ENCODE measurements around the gene FBXO41. TPM values are rescaled to one million over a fixed set of nuclear protein-coding genes. Genes with fewer than 3 reads are reported as not detected.

FBXO41 gene
- total and polyA plus RNA-seq, 9 of the 15 experiments (the other 6 are each of a cell fraction or from before 2014, with no cell fraction given), result 0.21 to 8.2 (median 3.5) TPM

- in situ Hi-C loops (cut with MboI) (no loop called here), intact Hi-C loops (cut with micrococcal nuclease) (no loop called here)
- peak overlapping the region; percentile 76 for H3K4me2 ChIP-seq (ENCODE audit: insufficient read depth, low read length)
- H3K9me3 ChIP-seq (replicated peaks; ENCODE audit: control insufficient read depth, insufficient read depth, low read depth, low read length), result no peaks in the 10 kb centered on the region
- WGBS (ENCODE audit: insufficient coverage, low coverage, missing lambda C conversion rate), result 10% methylated on average over 32 of the region's 43 CpGs
- peak overlapping the region; percentile 58 for H3K4me3 ChIP-seq
- peaks cover 7% of the 10 kb centered on the region for H3K79me2 ChIP-seq (ENCODE audit: control insufficient read depth, insufficient read depth, low read length)
- peak overlapping the region; percentile 52 to 90; a peak in 3 of 4 replicates for H3K9ac ChIP-seq (ENCODE audit: insufficient read depth in 1 of 2, low read depth in 2 of 2, low read length in 2 of 2)
- peaks cover 3 to 20% of the 10 kb centered on the region in 2 experiments; a peak in 4 of 5 replicates for H3K4me1 ChIP-seq (replicated peaks in 1 of 2; ENCODE audit: control insufficient read depth in 2 of 2, insufficient read depth in 2 of 2, low read length in 2 of 2)
- no TSS peak for BruUV-seq (replicated peaks)
- ChIA-PET POLR2A (interaction anchor here (0.6 kb wide), 2 partner anchors 103 to 307 kb away, joined by 3 read pairs; no protein-coding TSS in a partner anchor), CTCF (ENCODE audit: low intra/inter-chr PET ratio) (no interaction called here)
- no peaks in the 10 kb centered on the region for H3K9me1 ChIP-seq (ENCODE audit: control insufficient read depth, insufficient read depth, low read length)
- FAIRE-seq (no peak), DNase-seq (ENCODE audit: extremely low read depth in 1 of 4, low spot score in 3 of 4) (peak in 3 of 4 experiments; percentile 11 to 53 (median 46)), ATAC-seq (peak; percentile 66)
- H3K27ac ChIP-seq (ENCODE audit: extremely low read depth, low read depth, low read length), result peak overlapping the region; percentile 51; the same call in 2 of the 3 replicates
- no peaks in the 10 kb centered on the region for H3K27me3 ChIP-seq (ENCODE audit: control insufficient read depth in 2 of 2, insufficient read depth in 2 of 2, low read length in 2 of 2)
- H4K20me1 ChIP-seq (replicated peaks; ENCODE audit: control insufficient read depth, insufficient read depth, low read length), result 0 out of 2 replicates have a peak, but pooled peaks cover 4% of the 10 kb centered on the region
- peak overlapping the region; percentile 93 for H2AFZ ChIP-seq (ENCODE audit: low read depth, low read length)
- 0 out of 3 replicates have a peak, but pooled peaks cover 2% of the 10 kb centered on the region for H3K36me3 ChIP-seq (ENCODE audit: control insufficient read depth, insufficient read depth, low read length)
- TF ChIP-seq NR3C1 (CRISPR knock-in tag; IDR thresholded peaks at IDR 0.05) (0 out of 2 replicates have a peak, but pooled peaks have one; percentile 39), UBTF (IDR thresholded peaks at IDR 0.05; ENCODE audit: borderline replicate concordance in 1 of 2, low read depth in 2 of 2, low read length in 2 of 2) (0 out of 4 replicates have a peak, but pooled peaks of 1 of the 2 experiments have one; percentile 45), CTBP1 (IDR thresholded peaks at IDR 0.05; ENCODE audit: borderline replicate concordance) (0 out of 2 replicates have a peak, but pooled peaks have one; percentile 10), RBFOX2 (IDR thresholded peaks at IDR 0.05; ENCODE audit: low read depth, low read length) (peak; percentile 46), ZSCAN29 (IDR thresholded peaks at IDR 0.05) (no peak), ZBTB7A (IDR thresholded peaks at IDR 0.05; ENCODE audit: borderline replicate concordance, control insufficient read depth, low read depth, low read length) (0 out of 2 replicates have a peak, but pooled peaks have one; percentile 15), PPARD (CRISPR knock-in tag; IDR thresholded peaks at IDR 0.05) (no peak), L3MBTL2 (IDR thresholded peaks at IDR 0.05) (peak; percentile 50), POLR2G (IDR thresholded peaks at IDR 0.05; ENCODE audit: low read depth, low read length) (peak; percentile 43; the same call in 1 of the 2 replicates), ZBTB11 (CRISPR knock-in tag; IDR thresholded peaks at IDR 0.05) (peak in 1 of 3 experiments; percentile 35; a peak in 1 of 6 replicates)
Observed at GRCh38 chr2:73283545-73284295, 558 bp downstream of the FBXO41 start.
